Type B pancreatic cell (in vitro differentiated cells): ENCODE measurements around the gene GUCY1A2. TPM values are rescaled to one million over a fixed set of nuclear protein-coding genes. Genes with fewer than 3 reads are reported as not detected.

Experiments used
- DNase-seq: peaks from one replicate; pipeline ENCODE4 v3.0.0; 2021; ENCODE audit warnings: mixed read lengths; ENCODE audit not compliant: unreplicated experiment; ENCODE audit errors: extremely low spot score
- H3K27ac Mint-ChIP-seq: 2 replicates; pipeline ENCODE4 v1.8.0; 2021; ENCODE audit warnings: mild to moderate bottlenecking, mixed read lengths
- H3K27me3 Mint-ChIP-seq: 2 replicates; pipeline ENCODE4 v1.8.0; 2021; ENCODE audit warnings: mixed read lengths
- H3K36me3 Mint-ChIP-seq: 2 replicates; pipeline ENCODE4 v1.8.0; 2021; ENCODE audit warnings: mixed read lengths
- H3K4me1 Mint-ChIP-seq: one replicate; pipeline ENCODE4 v1.8.0; 2021; ENCODE audit warnings: mixed read lengths; ENCODE audit not compliant: unreplicated experiment
- H3K4me3 Mint-ChIP-seq: 2 replicates; pipeline ENCODE4 v1.8.0; 2021; ENCODE audit warnings: mild to moderate bottlenecking, mixed read lengths
- H3K9me3 Mint-ChIP-seq: 2 replicates; pipeline ENCODE4 v1.8.0; 2021; ENCODE audit warnings: mixed read lengths
- total RNA-seq: library from RNA; stranded (reverse); gene quantifications from 2 replicates; pipeline ENCODE4 v1.2.1, GENCODE V29; 2021; ENCODE audit warnings: low replicate concordance
- TF ChIP-seq, protein P1 (sequence below): fragments of 200-600 bp; sonication (generic); conservative IDR thresholded peaks from 2 replicates; pipeline ENCODE4 v1.5.0; 2021; ENCODE audit warnings: antibody characterized with exemption, mild to moderate bottlenecking

Gene GUCY1A2
- total RNA-seq, 1 donor from 2014 or later = 13.2 TPM

DNA sequence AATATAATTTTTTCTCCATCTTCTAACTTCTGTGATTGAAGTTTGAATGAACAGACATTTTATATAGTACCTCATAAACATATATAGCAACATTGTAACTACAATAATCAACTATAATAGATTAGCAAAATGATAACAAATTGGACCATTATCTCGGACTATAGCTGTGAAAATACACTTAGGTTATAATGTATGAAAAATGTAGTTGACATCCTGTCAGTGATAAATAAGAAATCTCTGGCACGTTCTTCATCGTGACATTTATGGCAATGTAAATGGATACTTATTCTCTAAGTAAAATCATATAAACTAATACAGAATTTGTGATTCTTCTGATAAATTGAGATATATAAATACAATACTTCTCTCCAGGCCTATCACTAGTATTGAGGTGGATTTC is 333.3 kb downstream of the GUCY1A2 start:
- Mint-ChIP-seq H3K27ac (no peak overlapping the region), H3K4me1 (no peaks in the 10 kb centered on the region)
- TF ChIP-seq, protein P1, sequence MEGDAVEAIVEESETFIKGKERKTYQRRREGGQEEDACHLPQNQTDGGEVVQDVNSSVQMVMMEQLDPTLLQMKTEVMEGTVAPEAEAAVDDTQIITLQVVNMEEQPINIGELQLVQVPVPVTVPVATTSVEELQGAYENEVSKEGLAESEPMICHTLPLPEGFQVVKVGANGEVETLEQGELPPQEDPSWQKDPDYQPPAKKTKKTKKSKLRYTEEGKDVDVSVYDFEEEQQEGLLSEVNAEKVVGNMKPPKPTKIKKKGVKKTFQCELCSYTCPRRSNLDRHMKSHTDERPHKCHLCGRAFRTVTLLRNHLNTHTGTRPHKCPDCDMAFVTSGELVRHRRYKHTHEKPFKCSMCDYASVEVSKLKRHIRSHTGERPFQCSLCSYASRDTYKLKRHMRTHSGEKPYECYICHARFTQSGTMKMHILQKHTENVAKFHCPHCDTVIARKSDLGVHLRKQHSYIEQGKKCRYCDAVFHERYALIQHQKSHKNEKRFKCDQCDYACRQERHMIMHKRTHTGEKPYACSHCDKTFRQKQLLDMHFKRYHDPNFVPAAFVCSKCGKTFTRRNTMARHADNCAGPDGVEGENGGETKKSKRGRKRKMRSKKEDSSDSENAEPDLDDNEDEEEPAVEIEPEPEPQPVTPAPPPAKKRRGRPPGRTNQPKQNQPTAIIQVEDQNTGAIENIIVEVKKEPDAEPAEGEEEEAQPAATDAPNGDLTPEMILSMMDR = no peak

DNA sequence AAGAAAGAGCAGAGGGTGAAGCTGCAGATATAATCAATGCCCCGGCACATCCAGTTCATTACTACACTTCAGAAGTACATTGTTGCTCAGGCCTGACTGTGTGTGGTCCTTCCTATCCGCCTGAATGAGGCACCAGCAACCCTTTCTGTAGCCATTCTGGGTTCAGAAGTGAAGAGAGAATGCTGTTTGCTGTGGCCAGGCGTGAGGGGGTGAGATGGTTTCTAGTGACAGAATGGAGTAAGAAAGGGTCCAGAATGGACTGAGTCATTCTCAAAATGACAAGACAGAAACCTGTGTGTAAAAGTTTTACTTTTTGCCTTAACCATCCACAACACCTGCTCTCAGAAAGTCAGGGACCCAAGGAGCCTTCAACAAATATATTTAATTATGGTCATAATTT is 334.8 kb downstream of the GUCY1A2 start:
- Mint-ChIP-seq H3K4me3 (no peak overlapping the region), H3K27me3 (no peaks in the 10 kb centered on the region), H3K27ac (no peak overlapping the region), H3K9me3 (no peaks in the 10 kb centered on the region), H3K4me1 (no peaks in the 10 kb centered on the region), H3K36me3 (no peaks in the 10 kb centered on the region)
- TF ChIP-seq, protein P1 = no peak
- no peak for DNase-seq

More for the DNA sequence above, 333.3 kb downstream of the GUCY1A2 start:
- H3K9me3 Mint-ChIP-seq = no peaks in the 10 kb centered on the region
- no peaks in the 10 kb centered on the region for H3K36me3 Mint-ChIP-seq
- no peak overlapping the region for H3K4me3 Mint-ChIP-seq
- H3K27me3 Mint-ChIP-seq = no peaks in the 10 kb centered on the region
- DNase-seq = no peak

DNA sequence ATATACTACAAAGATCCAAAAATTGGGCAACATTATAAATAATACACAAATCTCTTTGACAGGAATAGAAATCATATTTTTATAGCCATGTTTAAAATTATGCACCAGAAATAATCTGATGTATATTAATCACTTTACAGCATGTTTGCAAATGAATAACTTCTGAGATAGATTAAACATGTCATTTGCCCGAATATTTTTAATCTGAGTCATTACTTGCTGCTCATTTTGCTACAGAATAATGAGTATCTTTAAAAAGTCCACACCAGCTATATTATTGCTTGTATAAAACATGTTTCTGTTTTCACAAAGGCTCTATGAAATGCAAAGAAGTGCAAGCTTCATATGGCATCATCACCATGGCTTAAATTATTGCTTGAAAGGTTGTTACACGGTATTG is 336.8 kb downstream of the GUCY1A2 start:
- TF ChIP-seq, protein P1 = no peak
- Mint-ChIP-seq H3K36me3 (no peaks in the 10 kb centered on the region), H3K27me3 (no peaks in the 10 kb centered on the region), H3K27ac (no peak overlapping the region), H3K4me1 (no peaks in the 10 kb centered on the region), H3K4me3 (no peak overlapping the region), H3K9me3 (no peaks in the 10 kb centered on the region)
- DNase-seq = no peak

DNA sequence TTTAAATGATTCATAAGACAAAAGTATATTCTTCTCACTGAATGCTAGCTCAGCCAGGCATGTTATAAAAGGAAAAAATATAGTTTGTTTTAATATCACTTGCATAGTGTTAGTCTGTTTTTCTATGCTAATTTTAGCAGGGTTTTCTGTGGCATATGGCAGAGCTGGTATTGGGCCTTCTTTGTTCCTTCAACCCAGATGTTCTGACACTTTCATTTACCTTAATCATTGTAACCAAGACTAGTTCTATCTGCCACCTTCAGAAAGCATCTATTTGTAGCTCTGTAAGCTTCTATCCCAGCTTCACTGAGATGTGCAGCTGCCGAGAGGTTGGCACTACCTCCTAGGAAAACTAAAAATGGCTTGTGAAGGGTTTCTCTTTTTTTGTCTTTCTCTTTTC is 338.7 kb downstream of the GUCY1A2 start:
- Mint-ChIP-seq H3K27ac (no peak overlapping the region), H3K4me1 (no peaks in the 10 kb centered on the region), H3K4me3 (no peak overlapping the region), H3K36me3 (no peaks in the 10 kb centered on the region), H3K27me3 (no peaks in the 10 kb centered on the region), H3K9me3 (no peaks in the 10 kb centered on the region)
- TF ChIP-seq, protein P1 = no peak
- DNase-seq = no peak

DNA sequence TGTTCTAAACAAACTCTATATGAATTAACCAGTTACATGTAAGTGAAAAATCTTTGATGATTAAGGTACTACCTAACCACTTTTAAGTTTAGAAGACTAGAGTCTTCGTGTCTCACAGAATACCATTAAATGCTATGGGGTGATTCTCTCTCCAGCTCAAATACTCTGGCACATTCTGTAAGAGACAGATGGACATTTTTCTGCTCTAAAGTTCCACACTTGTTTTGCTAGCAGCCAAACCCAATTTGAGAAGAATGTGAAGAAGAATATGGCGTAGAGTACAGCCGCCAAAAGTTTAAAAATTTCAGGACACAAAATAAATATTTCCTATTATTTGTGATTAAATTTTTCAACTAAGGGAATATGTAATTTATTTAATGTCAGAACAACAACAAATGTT is 339.1 kb downstream of the GUCY1A2 start:
- H3K27me3 Mint-ChIP-seq = no peaks in the 10 kb centered on the region
- DNase-seq = no peak
- no peaks in the 10 kb centered on the region for H3K36me3 Mint-ChIP-seq
- H3K4me1 Mint-ChIP-seq = no peaks in the 10 kb centered on the region
- no peak overlapping the region for H3K4me3 Mint-ChIP-seq
- H3K27ac Mint-ChIP-seq = no peak overlapping the region
- H3K9me3 Mint-ChIP-seq = no peaks in the 10 kb centered on the region
- TF ChIP-seq, protein P1 = no peak

DNA sequence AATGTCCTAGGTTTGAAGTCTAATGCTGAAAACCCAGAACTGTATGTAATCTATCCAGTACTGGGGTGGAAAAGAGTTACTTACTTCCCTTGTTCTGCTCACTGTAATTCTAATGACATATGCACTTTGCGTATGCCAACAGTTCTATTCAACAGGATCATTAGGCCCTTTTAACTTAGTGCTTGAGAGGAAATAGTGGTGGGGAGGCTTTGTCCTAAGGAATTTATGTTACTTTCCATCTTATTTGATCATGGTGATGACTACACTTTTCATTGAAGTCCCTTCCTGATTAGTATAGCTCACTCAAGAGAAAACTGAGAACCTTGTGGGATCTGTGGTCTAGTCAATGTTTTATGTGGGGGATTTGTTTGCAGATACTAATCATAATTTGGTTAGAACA is 348.2 kb downstream of the GUCY1A2 start:
- H3K4me3 Mint-ChIP-seq = no peak overlapping the region

More for the DNA sequence above, 348.2 kb downstream of the GUCY1A2 start:
- TF ChIP-seq, protein P1 = no peak
- peaks cover 4% of the 10 kb centered on the region for H3K9me3 Mint-ChIP-seq
- no peaks in the 10 kb centered on the region for H3K36me3 Mint-ChIP-seq
- H3K27ac Mint-ChIP-seq = no peak overlapping the region
- H3K27me3 Mint-ChIP-seq = no peaks in the 10 kb centered on the region
- DNase-seq = no peak
- H3K4me1 Mint-ChIP-seq = no peaks in the 10 kb centered on the region
